Kidney epithelial cell (primary cell): ENCODE data around the gene DOK7. TPM values are rescaled to one million over a fixed set of nuclear protein-coding genes. Genes with fewer than 3 reads are reported as not detected.

Experiments
- DNase-seq: peaks from one replicate; pipeline ENCODE4 v3.0.0-alpha.2; 2010; ENCODE audit warnings: low read depth
- H3K27me3 ChIP-seq: 2 replicates; pipeline ENCODE4 v1.6.0; 2011; ENCODE audit warnings: low read length; ENCODE audit not compliant: control insufficient read depth, insufficient read depth
- H3K36me3 ChIP-seq: 2 replicates; pipeline ENCODE4 v1.5.1; 2011; ENCODE audit warnings: low read length; ENCODE audit not compliant: control insufficient read depth, insufficient read depth
- H3K4me3 ChIP-seq: 2 replicates; pipeline ENCODE4 v1.5.1; 2011; ENCODE audit warnings: low read depth, mild to moderate bottlenecking, control low read depth, low read length
- CTCF ChIP-seq: IDR thresholded peaks from 2 replicates; pipeline ENCODE4 v1.5.1; 2011; ENCODE audit warnings: mild to moderate bottlenecking, moderate library complexity, low read length, control low read depth, inconsistent platforms; ENCODE audit not compliant: insufficient read depth, poor library complexity, severe bottlenecking
- total RNA-seq: library from RNA; depleted of rRNA; stranded (reverse); fragments of >200 nt; gene quantifications from 2 replicates; pipeline ENCODE4 v1.2.3, GENCODE V29; 2015

Gene DOK7
- total RNA-seq, 1 donor from 2014 or later = 6.9 TPM

GRCh38 chr4:3446631-3447320 is 16.3 kb upstream of the DOK7 start:
- Histone ChIP-seq H3K36me3 (no peaks in the 10 kb centered on the region), H3K27me3 (peaks cover 6% of the 10 kb centered on the region), H3K4me3 (no peak overlapping the region)
- TF ChIP-seq CTCF = no peak
- DNase-seq = no peak

- DNase-seq = no peak
- Histone ChIP-seq H3K36me3 (no peaks in the 10 kb centered on the region), H3K4me3 (no peak overlapping the region), H3K27me3 (peaks cover 6% of the 10 kb centered on the region)
- TF ChIP-seq CTCF = no peak
Measured at GRCh38 chr4:3447431-3448395, 15.4 kb upstream of the DOK7 start.

GRCh38 chr4:3449047-3449573 is 14.0 kb upstream of the DOK7 start:
- TF ChIP-seq CTCF = no peak
- H3K4me3 ChIP-seq = no peak overlapping the region
- DNase-seq = no peak
- no peaks in the 10 kb centered on the region for H3K36me3 ChIP-seq
- H3K27me3 ChIP-seq = peaks cover 6% of the 10 kb centered on the region

- H3K36me3 ChIP-seq = no peaks in the 10 kb centered on the region
- no peak for TF ChIP-seq CTCF
- peaks cover 6% of the 10 kb centered on the region for H3K27me3 ChIP-seq
- DNase-seq = no peak
- no peak overlapping the region for H3K4me3 ChIP-seq
Measured at GRCh38 chr4:3449574-3450534, 13.3 kb upstream of the DOK7 start.

GRCh38 chr4:3450643-3451042 is 12.5 kb upstream of the DOK7 start:
- peaks cover 6% of the 10 kb centered on the region for H3K27me3 ChIP-seq
- H3K36me3 ChIP-seq = no peaks in the 10 kb centered on the region
- no peak overlapping the region for H3K4me3 ChIP-seq
- no peak for TF ChIP-seq CTCF
- no peak for DNase-seq
